Type B pancreatic cell (in vitro differentiated cells): ENCODE results near the gene LITAF. TPM values are rescaled to one million over a fixed set of nuclear protein-coding genes. Genes with fewer than 3 reads are reported as not detected.
"Not testable (repeated sequence)": the region's sequence is repeated elsewhere in the genome, so short reads cannot be mapped to it uniquely, and the experiment has no call there.

Source experiments
- DNase-seq: peaks from one replicate; pipeline ENCODE4 v3.0.0; 2021; ENCODE audit warnings: mixed read lengths; ENCODE audit not compliant: unreplicated experiment; ENCODE audit errors: extremely low spot score
- H3K27ac Mint-ChIP-seq: 2 replicates; pipeline ENCODE4 v1.8.0; 2021; ENCODE audit warnings: mild to moderate bottlenecking, mixed read lengths
- H3K27me3 Mint-ChIP-seq: 2 replicates; pipeline ENCODE4 v1.8.0; 2021; ENCODE audit warnings: mixed read lengths
- H3K36me3 Mint-ChIP-seq: 2 replicates; pipeline ENCODE4 v1.8.0; 2021; ENCODE audit warnings: mixed read lengths
- H3K4me1 Mint-ChIP-seq: one replicate; pipeline ENCODE4 v1.8.0; 2021; ENCODE audit warnings: mixed read lengths; ENCODE audit not compliant: unreplicated experiment
- H3K4me3 Mint-ChIP-seq: 2 replicates; pipeline ENCODE4 v1.8.0; 2021; ENCODE audit warnings: mild to moderate bottlenecking, mixed read lengths
- H3K9me3 Mint-ChIP-seq: 2 replicates; pipeline ENCODE4 v1.8.0; 2021; ENCODE audit warnings: mixed read lengths
- CTCF ChIP-seq: fragments of 200-600 bp; sonication (generic); conservative IDR thresholded peaks from 2 replicates; pipeline ENCODE4 v1.5.0; 2021; ENCODE audit warnings: antibody characterized with exemption, mild to moderate bottlenecking
- total RNA-seq: library from RNA; stranded (reverse); gene quantifications from 2 replicates; pipeline ENCODE4 v1.2.1, GENCODE V29; 2021; ENCODE audit warnings: low replicate concordance

Gene LITAF
- total RNA-seq, 1 donor from 2014 or later: 49.8 TPM

GRCh38 chr16:11514283-11514682 is 72.4 kb downstream of the LITAF start:
- Mint-ChIP-seq H3K4me1 (no peaks in the 10 kb centered on the region), H3K27ac (no peak overlapping the region), H3K27me3 (peaks cover 7% of the 10 kb centered on the region), H3K36me3 (no peaks in the 10 kb centered on the region), H3K4me3 (no peak overlapping the region), H3K9me3 (no peaks in the 10 kb centered on the region)
- TF ChIP-seq CTCF: no peak
- no peak for DNase-seq

GRCh38 chr16:11513366-11513765 is 73.4 kb downstream of the LITAF start:
- H3K9me3 Mint-ChIP-seq, H3K36me3 Mint-ChIP-seq, H3K27ac Mint-ChIP-seq, H3K27me3 Mint-ChIP-seq, DNase-seq, H3K4me1 Mint-ChIP-seq, H3K4me3 Mint-ChIP-seq: not testable (repeated sequence)

- no peak for TF ChIP-seq CTCF
- Mint-ChIP-seq H3K9me3 (no peaks in the 10 kb centered on the region), H3K4me3 (no peak overlapping the region), H3K27me3 (peaks cover 5% of the 10 kb centered on the region), H3K27ac (no peak overlapping the region), H3K4me1 (no peaks in the 10 kb centered on the region), H3K36me3 (no peaks in the 10 kb centered on the region)
- no peak for DNase-seq
These were observed 74.9 kb downstream of the LITAF start for GRCh38 chr16:11511801-11512200.

- Mint-ChIP-seq H3K36me3 (no peaks in the 10 kb centered on the region), H3K9me3 (no peaks in the 10 kb centered on the region), H3K4me3 (no peak overlapping the region), H3K4me1 (no peaks in the 10 kb centered on the region), H3K27me3 (peaks cover 3% of the 10 kb centered on the region), H3K27ac (no peak overlapping the region)
- no peak for TF ChIP-seq CTCF
- no peak for DNase-seq
These were observed 75.4 kb downstream of the LITAF start for GRCh38 chr16:11511328-11511727.

- no peak for DNase-seq
- Mint-ChIP-seq H3K27ac (no peak overlapping the region), H3K4me1 (no peaks in the 10 kb centered on the region), H3K4me3 (no peak overlapping the region), H3K9me3 (no peaks in the 10 kb centered on the region), H3K36me3 (no peaks in the 10 kb centered on the region), H3K27me3 (peaks cover 3% of the 10 kb centered on the region)
- no peak for TF ChIP-seq CTCF
These were observed 76.3 kb downstream of the LITAF start for GRCh38 chr16:11510178-11510973.

GRCh38 chr16:11507991-11508390 is 78.7 kb downstream of the LITAF start:
- Mint-ChIP-seq H3K4me3 (no peak overlapping the region), H3K4me1 (no peaks in the 10 kb centered on the region), H3K9me3 (no peaks in the 10 kb centered on the region), H3K27ac (no peak overlapping the region), H3K36me3 (no peaks in the 10 kb centered on the region), H3K27me3 (peaks cover 3% of the 10 kb centered on the region)
- DNase-seq: no peak
- TF ChIP-seq CTCF: no peak
